ENCODE data around the gene PRPSAP1.

GRCh38 chr17:76263896-76264295 lies 89.8 kb downstream of the PRPSAP1 start:
- no peak for TF ChIP-seq GATA2 (IDR thresholded peaks at IDR 0.05; ENCODE audit: low read depth, low read length)
- TF ChIP-seq GATA3 (IDR thresholded peaks at IDR 0.05; ENCODE audit: low read depth, low read length) = no peak
